RCC 7860 (cell line): ENCODE measurements around the gene FREY1.

Experiments
- DNase-seq: peaks from one replicate; pipeline ENCODE4 v3.0.0-alpha.2; 2015; ENCODE audit warnings: low spot score
- FAIRE-seq: peaks from 2 replicates; lab custom pipeline; 2012; peaks lifted over from hg19 to GRCh38; lab: Jason Lieb, UNC

FREY1 gene, protein sequence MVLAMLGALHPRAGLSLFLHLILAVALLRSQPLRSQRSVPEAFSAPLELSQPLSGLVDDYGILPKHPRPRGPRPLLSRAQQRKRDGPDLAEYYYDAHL

DNA sequence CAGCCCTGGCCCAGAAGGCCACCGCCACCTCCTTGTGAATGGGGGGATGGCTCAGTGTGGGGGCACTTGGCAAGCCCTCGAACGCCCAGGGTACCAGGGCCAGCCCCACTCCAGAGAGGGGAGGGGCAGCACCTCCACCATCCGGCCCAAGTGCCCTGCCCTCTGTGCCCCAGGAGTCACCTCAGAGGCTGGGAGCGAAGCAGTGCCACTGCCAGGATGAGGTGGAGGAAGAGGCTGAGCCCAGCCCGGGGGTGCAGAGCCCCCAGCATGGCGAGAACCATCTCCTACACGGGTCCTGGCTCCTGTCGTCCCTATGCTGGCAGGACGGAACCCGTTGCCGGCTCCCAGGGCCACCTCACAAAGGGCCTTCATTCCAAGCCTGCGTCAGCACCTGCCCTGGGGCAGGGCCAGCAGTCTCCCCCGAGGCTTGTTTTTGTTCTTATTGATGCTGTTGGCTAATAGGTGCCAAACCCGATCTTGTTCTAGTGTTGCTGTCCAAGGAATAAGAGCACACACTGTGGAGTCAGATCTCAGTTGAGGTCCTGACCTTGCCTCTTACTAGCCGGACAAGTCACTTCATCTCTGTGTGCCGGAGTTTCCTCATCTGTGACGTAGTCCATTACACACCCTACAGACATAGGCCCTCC, at the start of gene FREY1:
FREY1 (minus strand) TSS at position 307 of the 647 bp plus-strand sequence; CDS start at position 281, 26 bp downstream.
- FAIRE-seq, result no peak
- DNase-seq, result no peak

DNA sequence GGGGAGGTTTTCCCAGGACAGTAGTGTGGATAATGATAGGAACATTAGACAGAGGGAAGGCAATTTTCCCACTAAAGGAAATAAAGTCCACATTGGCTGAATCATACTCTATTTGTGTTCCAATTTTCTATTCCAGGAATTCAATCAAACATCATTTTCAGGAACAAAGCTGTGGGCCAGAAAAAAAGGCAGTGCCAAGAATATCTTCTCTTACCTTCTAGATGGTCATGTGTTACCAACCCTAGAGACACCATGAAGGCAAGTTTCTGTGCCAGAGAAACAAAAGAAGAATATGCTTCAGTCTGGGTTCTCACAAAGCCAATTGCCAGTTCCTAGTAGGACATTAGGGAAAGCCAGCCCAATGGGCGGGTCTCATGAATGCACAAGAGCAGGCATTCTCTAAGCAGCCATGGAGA, 42.9 kb upstream of the FREY1 start:
- FAIRE-seq, result no peak
- no peak for DNase-seq

DNA sequence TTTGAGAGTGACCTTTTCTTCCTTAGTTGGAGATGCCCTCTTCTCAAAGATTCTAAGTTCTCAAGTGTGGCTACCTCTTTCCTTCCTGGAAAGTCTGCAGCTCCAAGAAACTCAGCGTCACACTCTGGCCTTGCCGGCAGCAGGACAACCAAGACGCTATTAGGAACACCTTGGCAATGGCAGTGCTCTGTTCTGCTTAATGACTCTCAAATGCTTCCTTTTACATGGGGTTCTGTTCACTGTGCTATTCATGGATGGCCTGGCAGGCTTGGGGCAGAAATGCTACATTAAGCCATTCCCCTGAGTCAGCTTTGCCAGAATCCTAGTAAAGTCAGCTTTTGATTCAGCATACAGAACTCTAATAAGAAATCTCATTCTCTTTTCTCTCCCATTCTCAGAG, 41.3 kb upstream of the FREY1 start:
- DNase-seq (no peak), FAIRE-seq (no peak)

DNA sequence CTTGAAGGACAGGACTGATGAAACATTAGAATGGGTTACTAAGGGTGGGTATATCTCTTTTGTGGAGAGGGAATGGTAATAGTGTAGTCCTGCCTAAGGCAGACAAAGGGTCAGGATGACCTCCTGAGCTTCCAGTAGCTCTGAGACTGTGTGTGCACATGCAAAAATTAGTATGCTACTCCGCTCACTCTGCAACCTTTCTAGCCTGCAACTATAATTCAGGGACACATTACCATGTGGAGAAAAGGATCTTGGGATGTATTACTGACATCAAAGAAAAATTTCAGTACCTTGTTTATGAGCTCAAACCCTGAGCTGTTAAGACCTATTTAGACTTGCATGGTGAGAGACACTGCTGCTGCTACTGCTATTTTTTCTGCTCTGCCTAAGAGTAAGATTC, 40.8 kb upstream of the FREY1 start:
- DNase-seq (no peak), FAIRE-seq (no peak)

DNA sequence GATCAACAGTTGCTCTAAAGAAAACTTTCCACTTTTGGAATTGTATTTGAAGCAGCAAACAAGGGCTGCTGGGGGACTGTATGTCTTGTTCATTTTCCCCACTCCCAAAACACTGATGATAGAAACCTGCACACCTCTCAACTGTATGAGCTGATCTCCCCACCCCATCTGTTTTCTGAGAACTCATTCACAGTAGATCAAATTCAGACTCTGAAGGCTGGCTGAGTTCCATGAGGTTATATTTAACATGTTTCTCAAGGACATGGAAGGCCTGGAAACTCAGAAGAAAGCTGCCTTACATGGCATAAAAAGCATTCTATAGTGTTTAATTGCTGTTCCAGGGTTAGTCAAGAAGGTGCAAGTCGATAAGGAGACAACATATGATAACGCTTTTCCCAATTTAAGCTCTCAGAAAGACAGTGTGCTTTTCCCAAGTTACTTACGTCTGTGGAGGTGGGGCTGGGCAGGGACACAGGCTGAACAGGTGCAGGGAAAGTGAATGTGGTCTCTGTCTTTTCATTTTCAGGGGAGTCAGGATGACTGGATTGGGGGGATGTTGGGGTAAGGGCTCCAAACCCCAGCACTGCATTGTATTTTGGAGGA, 38.4 kb upstream of the FREY1 start:
- DNase-seq, result no peak
- FAIRE-seq, result no peak

DNA sequence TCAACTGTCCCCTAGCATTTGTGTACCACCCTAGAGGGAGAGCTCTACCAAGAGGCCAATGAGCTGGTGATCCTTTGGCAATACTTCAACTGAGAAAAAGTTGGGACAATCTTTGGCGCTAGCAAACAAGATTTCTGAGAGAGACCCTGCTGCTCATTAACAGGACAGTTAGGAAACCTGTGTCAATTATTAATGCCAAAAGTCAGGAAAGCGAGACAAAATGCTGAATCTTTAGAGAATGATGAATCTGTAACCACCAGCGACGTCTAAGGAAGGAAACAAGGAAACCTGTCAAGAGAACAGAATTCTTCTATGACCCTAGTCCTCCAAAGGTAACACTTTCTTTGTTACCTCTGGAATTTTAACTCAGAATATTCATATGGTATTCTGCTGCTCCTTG, 35.3 kb upstream of the FREY1 start:
- no peak for DNase-seq
- peak; percentile 44 for FAIRE-seq

DNA sequence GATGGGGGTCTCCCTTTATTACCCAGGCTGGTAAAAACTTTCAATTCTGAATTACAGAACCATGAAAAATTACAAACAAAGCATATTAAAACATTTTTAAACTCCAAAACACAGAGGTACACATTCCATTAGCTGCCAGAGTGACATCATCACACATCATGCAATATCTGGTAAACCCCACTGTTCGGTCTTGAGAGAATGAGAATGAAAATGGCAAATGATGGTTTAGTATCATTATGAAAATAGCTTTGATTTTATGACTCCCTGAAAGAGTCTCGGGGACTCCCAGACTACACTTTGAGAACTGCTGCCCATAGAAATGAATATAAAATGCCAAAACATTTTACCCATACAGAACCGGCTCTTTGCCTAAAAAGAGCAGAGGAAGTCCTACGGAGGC, 34.2 kb upstream of the FREY1 start:
- no peak for FAIRE-seq
- DNase-seq, result no peak

DNA sequence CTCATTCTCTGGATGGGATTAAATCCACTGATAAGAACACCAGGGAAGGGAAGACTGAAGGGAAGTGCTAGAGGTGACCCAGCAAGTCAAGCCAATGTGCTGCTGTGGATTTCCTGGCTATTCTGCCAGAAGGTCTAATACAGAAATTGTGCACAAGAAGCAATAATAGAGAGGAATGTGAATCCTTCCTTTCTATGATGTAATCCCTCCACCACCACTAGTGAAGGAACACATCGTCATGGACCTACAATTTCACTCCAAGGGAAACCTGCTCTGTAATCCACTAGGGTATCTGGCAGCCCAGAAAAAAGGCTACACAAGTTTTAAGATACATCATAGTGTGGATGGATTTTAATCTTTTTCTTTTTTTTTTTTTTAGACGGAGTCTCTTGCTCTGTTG, 32.8 kb upstream of the FREY1 start:
- FAIRE-seq (no peak), DNase-seq (no peak)

DNA sequence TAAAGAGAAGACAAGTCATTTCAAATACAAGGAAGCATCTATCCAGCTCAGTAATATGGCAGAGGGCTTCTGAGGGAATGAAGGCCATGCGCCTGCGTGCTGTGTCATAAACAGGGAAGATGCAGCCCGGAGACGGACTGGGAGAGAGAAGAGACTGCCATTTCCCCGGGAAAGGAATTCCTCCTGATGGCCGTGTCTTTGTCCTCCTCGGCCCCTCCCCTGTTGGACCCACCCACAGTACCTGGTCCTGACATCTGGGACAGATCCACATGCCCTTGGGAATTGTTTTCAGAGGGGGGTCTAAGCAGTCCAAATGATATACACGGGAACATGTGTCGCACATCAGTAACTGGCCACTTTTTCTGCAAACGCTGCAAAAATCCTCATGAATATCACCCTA, 30.8 kb upstream of the FREY1 start:
- DNase-seq (no peak), FAIRE-seq (no peak)

DNA sequence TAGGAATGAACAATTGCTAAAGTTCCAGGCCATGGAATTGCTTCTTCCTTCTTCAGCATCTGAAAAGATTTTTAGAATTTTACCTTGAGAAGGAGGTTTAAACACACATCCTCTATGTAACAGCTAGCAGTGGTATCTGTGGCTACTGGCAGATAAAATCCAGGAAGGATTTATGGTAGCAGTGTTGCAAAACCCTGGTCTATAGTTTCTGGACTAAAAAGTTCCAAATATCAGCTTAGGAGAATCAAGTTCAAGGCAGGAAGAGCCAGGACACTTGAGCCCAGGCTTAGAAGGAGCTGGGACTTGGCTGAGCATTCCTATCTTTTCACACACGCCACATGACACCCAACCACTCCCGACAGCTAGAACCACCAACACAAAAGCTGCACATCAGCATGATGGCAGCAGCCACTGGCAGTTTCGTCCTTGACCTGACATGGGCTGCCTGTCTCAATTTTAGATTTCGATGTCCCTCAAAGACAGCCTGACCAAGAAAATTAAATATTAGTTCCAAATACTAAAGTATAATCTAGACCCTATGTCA, 29.5 kb upstream of the FREY1 start:
- no peak for FAIRE-seq

DNA sequence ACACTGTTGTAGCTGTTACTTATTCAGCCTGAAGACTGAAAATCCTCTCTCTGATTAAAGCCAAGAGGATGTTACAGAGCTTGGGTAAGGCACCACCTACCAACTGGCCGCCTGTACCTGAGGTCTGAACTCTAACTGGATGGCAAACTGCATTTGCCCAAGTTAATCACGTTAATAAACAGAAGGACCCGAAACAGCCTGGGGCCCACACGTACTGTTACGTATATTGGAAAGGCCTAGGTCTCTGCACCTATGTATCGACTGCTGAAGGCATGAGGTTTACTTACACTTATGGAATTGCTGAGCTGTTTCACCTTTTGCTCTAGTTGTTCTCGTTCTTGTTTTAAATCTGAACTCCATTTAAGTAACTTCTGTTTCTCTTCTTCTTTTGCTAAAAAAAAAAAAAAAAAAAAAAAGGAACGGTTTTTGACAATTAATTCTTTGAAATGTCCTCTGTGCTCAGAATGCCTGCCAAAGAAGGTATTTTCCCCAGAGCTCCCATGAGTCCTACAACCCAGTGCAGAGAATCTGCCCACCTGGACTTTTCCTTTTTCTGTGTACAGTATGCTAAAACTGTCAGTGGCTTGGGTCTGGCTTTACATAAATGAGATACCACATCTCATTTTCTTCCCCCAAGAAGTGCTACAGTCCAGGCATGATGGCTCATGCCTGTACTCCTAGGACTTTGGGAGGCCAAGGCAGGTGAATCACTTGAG, 28.4 kb upstream of the FREY1 start:
- FAIRE-seq (no peak), DNase-seq (no peak)

More for the DNA sequence above, 29.5 kb upstream of the FREY1 start:
- DNase-seq, result no peak

DNA sequence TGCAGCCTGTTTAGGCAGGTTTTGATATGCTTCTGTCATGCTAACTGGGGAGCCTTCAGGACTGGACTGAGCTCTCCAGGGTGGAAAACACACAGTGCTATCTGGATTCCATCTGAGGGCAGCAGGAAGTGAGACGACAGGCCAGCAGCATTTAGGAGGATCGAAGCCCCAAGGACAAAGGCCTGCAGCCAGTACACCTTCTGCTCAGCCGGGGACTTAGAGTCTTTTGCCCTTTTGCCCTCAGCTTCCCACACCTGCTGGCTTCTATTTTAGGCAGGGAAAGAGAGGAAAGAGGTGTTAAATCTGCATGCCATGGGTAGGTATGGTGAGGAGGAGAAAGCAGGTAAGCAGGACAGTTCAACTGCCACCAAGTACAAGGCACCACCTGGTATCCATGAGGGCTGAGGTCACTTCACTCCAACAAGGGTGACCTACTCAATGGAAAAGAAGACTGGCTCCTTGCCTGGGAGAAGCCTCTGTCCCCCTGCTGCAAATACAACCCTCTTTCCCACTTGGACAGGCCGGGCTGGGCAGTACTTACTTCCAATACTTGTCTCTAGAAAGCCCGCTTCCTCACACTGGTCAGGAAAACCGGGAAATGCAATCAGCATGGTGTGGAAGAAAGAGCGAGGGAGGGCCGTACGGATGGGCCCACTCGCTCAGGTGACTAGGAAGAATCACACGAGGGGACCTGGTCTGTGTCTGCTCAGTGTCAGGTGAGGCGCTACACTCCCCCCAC, 27.7 kb upstream of the FREY1 start:
- DNase-seq (no peak), FAIRE-seq (no peak)

DNA sequence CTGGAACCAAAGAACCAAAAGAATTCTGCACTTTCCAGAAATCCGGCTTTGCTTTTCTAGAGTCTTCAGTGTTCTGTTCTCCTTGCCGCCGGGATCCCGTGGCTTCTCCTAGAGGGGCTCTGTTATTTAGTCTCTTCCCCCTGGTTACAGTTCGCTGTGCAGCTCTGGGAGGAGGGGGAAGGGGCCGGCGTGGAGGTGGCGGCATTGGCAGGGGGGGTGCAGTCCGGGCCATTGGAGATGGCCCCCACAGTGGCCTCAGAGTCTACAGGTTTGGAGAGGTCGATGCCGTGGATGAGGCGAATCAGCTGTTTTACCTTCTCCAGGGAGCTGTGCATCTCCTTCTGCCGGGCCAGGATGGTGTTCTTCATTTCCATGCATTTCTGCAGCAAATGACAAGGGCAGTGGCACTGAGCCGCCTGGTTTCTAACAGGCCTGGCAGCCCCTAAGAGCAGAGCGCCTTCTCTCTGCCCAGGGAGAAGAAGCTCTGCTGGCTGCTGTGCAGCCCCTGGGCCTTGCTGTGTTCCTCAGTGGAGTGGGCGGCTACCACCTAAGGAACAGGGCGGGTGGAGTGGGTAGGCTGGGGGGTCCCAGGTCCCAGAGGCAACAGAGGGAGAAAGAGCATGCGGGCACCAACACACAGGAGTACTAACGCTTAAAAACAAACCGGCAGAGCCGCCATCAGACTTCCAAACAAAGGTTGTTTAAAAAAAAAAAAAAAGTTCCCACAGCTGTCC, 26.9 kb upstream of the FREY1 start:
- FAIRE-seq (no peak), DNase-seq (no peak)

DNA sequence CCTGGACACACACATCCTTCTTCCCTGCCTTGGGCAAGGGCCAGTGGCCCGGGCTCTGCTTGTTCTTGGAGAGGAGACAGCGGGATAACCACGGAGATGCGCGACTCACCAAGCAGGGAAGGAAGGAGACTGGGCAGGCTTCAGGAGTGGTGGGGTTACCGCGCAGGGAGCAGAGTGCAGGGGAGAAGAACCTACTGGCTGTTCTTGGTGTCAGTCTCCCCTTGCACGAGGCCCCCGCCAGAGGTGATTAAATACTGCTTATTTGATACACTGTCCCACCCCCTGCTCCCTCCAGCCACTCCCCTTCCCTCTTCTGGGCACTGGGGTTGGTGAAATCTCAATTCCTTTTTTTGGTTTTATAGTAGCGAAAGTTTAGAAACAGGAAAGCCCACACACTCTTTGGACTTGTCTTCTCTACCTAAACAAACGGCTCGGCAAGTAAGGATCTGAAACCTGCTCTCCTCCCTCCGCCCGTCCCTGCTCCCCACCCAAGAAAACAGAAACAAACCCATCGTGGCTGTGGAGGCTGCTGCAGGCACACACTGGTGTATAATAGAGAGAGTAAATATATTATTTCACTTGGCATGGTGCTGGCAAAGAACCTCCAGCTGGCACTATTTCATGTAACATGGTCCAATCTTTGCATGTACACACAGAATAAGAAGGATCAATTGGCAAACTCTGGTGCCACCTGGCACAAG, 26.2 kb upstream of the FREY1 start:
- FAIRE-seq, result no peak

DNA sequence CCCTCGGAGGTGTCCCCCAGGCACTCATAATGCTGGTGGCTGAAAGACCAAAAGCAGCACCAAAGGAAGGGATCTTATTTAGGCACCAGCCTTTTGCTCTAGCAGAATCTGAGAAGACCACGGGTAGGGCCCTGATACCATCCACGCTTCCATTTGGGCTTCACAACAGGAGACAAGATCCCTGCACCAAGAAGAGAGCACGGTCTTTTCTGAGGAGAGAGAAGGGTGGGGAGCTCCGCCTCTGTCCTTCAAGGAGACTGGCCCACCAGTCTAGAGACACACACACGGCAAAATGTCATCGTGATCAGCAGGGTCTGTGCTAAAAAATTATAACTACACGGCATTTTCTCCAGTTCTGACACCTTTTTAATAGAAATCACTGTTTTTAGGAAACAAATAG, 25.1 kb upstream of the FREY1 start:
- DNase-seq (no peak), FAIRE-seq (no peak)

More for the DNA sequence above, 26.2 kb upstream of the FREY1 start:
- DNase-seq, result no peak

DNA sequence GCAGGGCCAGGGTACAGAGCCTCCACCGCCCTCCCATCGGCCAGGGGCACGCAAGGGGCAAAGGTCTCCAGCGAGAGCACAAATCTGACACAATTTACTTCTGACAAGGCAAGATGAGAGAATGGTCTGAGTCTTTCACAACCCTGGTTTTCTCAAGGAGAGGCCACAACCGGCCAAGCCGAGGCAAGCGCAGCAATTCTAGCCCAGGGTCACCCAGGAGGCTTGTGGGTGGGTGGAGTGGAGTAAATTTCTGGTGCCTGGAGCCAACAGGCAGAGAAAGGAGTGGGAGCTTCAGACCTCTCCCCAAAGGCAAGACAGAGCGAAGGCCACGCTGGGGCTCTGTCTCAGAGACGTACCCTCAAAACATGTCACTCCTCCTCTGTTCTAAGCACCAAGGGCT, 24.7 kb upstream of the FREY1 start:
- no peak for DNase-seq
- FAIRE-seq, result no peak

DNA sequence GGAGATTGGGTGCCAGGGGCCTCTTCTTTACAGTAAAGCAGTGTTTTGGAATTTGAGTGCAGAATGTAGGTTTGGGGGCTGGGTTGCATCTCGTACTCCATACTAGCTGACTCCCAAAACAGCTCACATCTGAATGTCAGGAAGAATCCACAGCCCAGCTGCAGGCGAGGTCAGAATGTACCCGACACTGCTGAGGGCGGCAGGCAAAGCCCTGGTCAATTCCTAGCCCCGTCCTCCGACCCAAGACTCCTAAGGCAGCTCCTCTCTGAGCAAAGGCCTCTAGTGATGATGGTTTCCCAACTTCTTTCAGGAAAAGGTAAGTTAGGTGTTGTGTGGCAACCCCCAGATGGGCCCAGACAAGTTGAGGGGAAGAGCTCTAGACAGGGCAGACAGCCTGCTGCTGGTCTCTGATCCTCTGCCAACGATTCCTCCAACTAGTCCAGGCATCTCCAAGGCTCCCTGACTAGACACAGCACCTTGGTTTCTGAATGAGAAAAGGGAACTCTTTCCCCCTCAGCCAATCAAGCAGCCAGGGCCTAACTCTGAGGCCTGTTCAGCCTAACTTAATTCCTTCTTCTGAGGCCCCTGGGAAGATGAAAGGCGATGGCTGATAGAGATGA, 24.0 kb upstream of the FREY1 start:
- DNase-seq (no peak), FAIRE-seq (no peak)

DNA sequence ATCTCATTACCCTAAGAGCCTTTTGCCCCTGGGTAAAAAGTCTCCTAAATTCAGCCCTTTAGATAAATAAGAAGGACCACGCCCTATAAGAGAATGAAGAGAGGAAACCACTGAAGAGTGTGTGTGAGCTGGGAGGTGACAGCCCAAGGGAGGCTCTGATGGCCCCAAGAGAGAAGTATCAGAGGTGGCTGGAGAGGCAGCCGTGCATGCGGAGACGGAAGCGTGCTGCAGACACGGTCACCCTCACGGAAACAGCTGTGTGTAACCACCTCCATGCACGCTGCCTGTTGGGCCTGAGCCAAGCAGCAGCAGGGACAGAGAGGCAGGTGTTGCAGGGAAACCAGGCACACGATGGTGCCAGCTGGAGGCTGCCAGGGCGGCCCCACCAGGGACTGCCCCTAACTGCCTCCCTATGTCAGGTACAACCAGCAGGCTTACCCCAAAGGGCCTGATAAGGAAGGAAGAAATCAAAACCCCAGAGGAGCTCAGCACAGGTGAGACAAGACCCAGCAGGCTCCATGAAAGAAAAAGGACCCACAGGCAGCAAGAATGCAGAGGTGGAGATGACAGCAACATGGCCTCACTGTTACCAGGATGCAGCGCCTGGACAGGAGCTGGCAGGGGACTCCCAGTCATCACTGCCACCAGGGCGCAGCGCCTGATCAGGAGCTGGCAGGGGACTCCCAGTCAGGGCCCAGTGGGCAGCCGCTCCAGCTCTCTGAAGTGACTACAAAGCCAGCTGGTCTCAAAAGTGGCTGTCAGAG, 23.1 kb upstream of the FREY1 start:
- no peak for DNase-seq
- no peak for FAIRE-seq
